HG03095 (cell line): ENCODE measurements around the gene SYTL1.

Source experiments
- ATAC-seq: cut with Tn5 transposase; IDR thresholded peaks from one replicate; pipeline ENCODE4 v1.9.1; 2021; ENCODE audit warnings: moderate library complexity; ENCODE audit not compliant: unreplicated experiment

Gene SYTL1

DNA sequence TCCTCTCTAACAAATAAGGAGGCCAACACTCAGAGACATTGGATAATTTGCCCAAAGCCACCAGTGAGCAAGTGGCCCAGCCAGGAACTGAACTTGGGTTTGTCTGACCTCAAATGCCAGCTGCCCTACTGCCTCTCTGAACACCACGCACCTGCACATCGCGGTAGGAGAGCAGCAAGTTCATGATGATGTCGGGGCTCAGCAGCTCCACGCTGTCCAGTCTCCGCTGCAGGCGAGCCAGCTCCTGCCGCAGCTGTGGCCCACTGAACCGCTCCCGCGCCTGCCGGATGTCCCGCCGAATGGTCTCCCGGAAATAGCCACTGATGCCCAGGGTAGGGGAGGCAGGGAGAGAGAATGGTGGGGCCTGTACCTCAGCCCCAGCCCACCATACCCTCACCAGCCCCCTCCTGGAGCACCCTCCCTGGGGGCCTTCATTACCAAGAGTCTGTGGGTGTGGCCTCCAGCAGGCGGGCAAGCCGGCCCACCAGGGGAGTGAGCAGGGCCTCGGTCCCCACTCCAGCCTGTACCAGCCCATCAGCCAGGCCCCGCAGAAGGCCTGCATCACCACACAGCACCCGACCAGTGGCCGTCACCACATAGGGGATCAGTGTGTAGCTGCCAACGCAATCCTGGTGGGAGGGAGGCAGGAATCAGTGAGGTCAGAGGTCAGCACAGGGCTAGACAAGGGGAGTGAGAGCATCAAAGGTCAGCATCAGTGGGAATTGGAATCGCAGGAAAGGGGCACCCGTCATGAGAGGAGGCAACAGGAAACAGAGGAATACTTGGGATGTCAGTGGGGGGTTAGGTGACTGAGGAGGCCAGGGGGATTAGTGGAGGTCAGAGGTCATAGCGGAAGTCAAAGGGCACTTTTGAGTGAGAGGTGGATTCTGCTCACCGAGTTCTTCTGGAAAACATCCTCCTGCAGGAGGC lies 22.2 kb downstream of the SYTL1 start:
- no peak for ATAC-seq

DNA sequence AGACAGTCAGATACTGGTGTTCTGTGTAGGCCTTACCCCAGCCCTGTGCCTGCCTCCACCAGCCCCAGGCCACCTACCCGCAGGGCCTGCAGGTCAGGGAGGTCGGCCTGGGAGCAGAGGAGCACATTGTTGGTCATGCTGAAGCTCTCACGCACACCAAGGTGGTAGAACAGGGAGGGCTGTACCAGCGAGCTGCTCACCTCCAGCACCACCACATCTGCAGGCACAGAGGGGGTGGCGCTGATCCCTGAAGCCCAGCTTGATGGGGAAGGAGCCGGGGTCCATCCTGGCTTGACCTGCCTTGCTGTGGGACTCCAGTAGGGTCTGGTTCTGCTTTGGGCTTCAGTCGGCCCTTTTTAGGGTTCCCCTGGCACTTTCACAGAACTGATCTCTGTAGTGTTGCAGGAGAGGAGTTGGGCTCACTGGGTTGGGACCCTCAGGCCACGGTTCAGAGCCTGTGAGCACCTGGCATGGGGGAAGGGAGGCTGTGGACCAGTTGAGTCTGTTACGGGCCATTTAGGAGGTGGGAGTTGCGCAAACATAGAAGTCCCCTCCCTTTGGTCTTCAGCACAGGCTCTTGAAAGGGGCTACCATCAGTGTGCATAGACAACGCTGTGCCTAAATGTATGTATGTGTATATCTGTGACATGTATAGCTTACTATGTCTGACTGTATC lies 23.0 kb downstream of the SYTL1 start:
- no peak for ATAC-seq

DNA sequence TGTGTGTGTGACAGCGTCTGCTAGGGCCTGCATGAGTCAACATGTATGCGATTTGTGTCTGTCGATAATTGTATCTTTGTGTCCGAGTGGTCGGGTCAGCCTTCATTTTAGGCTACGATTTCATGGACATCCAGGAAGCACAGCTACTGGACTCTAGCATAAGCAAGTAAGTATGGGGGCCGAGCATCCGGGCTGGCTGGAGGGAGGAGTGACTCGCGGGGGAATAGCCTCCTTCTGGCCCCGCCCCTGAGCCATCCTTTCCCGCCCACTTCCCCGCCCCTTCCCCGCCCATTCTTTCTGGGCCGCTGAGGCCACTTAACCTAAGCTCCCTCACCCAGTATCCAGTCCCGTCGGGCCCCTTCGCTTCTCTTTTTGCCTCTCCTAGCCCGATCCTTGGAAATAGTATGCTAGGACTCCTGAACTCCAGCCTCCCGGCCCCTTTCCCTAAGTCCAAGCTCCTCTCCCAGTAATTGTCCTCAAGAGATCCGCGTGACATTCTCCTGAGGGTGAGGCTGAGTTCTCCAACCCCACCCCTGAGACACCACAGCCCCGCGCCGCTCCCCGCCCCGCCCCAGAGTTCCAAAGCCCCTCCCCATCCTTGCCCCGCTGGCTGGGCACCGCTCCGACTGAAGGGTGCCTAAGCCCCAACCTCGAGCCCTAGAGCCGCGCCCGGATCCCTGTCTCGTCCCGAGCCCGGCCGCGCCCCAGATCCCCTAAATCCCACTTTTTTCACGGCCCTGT lies 23.7 kb downstream of the SYTL1 start:
- ATAC-seq, result no peak

DNA sequence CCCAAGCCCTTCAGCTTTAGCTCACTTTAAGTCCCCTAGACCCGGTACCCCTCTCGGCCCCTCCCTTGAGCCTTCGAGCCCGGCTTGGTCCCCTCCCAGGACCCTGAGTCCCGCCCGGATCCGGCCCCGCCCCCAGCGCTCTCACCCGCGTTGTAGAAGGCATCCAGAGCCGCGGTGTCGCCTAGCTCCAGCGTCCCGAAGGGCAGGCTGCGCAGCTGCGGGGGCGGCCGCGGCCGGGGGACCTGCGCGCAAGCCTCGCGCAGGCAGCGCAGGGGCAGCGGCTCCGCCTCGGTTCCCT lies 24.2 kb downstream of the SYTL1 start:
- no peak for ATAC-seq

DNA sequence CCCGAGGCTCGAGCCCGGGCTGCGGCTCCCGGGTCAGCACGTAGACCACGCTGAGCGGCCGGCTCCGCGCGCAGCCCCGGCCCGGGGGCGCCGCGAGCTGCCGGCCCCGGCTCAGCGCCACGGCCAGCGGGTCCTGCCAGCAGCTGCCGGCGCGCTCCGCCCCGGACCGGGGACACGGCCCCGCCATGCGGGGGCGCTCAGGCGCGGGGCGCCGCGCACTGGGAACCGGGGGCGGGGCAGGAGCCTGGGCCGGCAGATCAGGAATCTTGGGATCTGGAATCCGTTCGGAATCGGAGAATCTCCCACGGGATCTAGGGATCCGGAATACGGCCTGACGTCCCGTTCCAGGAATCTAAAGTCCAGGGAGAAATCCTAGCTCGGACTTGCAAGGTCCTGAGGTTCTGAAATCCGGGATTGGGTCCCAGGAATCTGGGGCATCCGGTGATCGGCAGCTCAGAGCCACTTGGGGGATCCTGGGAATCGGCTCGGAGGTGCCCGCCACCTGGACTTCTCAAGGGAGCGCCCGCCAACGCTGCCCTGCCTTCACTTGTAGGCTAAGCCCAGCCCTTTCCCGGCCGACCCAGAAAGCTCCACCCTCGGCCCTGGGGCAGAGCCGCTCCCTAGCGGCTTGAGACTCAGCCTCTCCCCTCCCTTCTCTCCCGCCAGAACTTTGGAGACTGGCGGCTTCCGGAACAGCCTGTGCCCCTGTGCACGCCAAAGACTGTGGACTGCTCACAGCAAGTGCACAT lies 24.8 kb downstream of the SYTL1 start, which contains the start of gene MAP3K6:
Gene MAP3K6 (minus strand): TSS at position 551 of the 749 bp plus-strand sequence. CDS start 364 bp downstream, at position 187.
- no peak for ATAC-seq

DNA sequence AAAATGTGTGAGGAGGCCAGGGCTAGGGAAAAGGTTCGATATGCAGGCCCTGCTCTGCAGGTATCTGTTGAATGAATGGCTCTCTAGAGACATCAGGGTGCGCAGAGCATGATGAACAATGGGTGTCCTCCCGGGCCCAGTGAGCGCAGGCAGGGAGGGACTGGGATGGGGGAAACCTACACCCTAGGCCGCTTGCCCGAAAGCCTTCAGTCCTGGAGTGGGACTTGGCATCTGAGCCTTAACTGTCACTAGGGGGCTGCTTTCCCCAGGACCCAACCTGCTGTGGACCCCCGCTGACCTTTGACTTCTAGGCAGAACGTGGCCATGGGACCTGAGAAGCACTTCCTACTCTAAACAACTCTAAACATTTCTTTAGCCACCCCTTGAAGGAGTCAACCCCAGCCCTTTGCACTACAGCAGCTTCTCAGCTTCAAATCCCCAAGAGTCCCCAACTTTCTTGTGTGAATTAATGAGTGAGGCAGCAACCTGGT lies 25.4 kb downstream of the SYTL1 start:
- no peak for ATAC-seq

DNA sequence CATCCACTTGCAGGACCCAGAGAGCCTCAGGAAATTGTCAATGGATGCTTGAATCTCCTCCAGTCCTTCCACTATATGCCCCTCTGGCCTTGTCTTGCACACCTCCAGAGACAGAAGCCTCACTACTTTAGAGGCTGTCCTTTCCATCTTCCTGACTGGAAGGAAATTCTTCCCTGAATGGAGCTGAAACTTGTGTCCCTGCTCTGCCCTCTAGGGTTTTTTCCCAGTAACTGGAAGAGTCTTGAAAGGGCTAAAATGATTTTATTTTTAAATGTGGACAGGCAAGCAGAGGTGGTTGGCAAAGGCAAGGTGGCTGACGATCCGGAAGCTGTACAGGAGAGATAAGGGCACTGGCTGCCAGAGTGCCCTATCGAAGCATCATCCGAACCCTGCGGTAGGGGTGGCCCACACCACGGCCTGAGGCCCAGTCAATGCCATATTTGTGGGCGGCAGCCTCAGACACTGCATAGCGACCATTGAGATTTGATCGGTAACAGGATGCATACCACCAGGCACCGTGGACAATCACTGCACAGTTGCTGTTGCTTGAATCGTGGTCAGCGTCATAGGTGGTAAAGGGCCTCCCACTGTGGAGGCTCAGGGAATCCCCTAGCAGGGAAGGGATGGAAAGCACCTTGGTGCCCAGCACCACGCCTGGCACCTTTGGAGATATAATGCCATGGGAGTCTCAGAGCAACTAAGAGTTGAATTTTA lies 27.2 kb downstream of the SYTL1 start:
- ATAC-seq, result no peak

DNA sequence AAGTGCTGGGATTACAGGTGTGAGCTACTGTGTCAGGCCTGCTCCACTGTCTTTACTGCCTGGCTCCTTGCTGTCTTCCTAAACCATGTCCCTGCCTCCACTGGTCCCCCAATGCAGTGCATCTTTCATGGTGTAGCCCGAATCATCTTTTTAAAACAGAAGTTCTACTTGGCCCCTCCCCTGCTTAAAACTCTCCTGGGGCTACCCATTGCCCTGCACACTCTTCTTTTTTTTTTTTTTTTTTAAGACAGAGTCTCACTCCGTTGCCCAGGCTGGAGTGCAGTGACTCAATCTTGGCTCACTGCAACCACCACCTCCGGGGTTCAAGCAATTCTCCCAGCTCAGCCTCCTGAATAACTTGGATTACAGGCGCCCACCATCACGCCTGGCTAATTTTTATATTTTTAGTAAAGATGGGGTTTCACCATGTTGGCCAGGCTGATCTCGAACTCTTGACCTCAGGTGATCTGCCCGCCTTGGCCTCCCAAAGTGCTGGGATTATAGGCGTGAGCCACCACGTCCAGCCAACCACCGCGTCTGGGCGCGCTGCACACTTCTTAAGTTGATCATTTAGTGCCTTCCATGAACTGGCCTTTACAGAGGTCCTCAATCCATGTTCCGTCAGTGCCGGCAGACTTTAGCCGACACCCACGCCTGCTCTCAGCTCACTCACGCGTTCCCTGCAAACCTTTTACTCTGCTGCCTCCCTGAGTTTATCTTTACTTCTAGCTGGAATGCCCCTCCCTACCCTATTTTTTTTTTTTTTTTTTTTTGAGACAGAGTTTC lies 30.4 kb downstream of the SYTL1 start:
- no peak for ATAC-seq

DNA sequence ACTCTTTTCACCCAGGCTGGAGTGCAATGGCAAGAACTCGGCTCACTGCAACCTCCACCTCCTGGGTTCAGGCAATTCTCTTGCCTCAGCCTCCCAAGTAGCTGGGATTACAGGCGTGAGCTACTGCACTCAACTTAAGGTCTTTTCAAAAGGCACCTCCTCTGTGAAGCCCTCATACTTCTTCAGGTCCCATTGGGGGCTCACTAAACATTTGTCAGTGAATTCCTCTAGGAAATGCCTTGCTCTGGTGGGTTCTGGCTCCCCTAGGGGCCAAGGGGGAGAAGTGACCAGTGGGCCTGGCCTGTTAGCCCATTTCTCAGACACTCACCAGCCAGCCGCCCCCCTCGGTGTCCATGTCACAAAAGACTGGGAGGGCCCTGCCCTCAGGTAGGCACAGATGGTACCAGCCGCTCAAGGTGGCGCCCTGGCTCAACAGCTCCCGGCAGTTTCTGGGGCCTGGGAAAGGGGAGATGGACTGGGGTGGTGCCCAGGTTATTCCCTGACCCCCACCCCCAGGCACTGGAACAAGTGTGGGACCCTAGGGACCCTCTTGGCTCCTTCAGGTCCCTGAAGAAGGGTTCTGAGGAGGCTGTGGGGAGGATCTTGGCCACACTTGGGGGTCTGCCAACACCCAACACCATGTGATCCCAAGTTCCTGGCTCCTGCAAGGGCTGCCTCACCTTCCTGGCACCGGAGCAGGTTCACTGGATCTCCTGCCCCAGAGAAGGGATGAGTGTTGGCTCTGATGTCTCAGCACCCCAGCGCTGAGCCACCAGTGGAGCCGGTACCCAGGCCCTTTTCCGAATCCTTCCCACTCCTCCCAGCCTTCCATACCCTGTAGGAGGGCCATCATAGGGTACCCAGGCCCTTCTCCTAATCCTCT lies 31.2 kb downstream of the SYTL1 start:
- ATAC-seq, result no peak

DNA sequence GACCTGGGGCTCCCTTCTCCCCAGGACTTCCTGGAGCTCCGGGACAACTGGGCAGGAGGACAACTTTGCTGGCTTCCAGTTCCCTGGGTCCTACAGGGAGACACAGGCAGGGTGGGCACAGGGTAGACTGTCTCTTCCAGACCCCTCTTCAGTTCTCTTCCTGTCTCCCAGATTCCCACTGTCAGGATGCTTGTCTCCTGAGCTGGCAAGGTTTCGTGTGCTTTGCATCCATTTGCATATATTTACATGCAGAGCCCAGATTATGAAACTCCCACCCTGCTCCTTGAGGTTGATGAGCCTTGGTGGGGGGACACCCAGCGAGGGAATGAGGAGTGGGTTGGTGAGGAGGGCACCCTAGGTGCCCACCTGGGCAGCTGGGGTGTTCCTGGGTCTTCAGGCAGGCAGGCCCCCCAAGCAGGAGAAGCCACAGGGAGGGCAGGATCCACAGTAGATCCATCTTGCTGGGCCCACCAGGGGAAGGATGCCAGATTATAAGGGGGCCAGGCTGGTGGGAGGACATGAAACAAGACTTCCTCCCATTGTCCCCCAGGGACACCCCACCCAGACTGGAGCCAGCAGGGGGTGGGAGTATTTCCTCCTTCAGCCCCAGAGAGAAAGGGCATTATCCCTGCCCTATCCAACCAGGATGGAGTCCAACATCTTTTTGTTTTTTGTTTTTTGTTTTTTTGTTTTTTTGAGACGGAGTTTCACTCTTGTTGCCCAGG lies 32.7 kb downstream of the SYTL1 start, which contains the start of gene FCN3:
Gene FCN3 (minus strand): TSS at position 463 of the 725 bp plus-strand sequence. CDS start 6 bp downstream, at position 457.
- no peak for ATAC-seq

DNA sequence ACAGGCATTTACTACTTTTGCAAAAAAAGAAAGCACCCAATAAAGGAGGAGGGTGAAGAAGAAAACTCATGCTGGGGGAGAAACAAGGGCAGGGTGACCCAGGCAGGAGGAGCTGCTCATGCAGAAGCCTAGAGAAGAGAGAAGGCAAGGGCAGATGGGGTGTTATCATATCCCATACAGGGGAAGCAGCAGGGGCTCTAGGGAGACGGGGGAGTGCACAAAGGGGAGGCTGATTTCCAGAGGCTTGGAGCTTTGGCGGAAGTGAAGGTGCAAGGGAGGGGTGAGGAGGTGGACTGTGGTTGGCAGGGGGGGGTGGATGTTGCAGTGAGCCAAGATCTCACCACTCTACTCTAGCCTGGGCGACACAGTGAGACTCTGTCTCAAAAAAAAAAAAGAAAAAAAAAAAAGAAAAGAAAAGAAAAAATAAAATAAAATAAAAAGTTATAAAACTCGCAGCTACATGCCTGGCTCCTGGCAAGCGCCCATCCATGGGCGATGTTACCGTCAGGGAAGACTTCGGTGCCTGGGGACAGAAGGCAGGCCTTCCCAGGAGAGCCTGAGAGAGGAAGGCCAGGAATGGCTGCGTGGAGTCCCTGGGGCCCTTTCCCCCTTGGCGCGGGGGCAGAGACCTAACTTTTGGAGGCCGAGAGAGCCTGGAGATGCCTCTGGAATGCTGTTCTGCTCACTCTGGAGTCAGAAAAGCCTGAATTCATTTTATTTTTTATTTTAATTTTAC lies 36.1 kb downstream of the SYTL1 start:
- no peak for ATAC-seq

DNA sequence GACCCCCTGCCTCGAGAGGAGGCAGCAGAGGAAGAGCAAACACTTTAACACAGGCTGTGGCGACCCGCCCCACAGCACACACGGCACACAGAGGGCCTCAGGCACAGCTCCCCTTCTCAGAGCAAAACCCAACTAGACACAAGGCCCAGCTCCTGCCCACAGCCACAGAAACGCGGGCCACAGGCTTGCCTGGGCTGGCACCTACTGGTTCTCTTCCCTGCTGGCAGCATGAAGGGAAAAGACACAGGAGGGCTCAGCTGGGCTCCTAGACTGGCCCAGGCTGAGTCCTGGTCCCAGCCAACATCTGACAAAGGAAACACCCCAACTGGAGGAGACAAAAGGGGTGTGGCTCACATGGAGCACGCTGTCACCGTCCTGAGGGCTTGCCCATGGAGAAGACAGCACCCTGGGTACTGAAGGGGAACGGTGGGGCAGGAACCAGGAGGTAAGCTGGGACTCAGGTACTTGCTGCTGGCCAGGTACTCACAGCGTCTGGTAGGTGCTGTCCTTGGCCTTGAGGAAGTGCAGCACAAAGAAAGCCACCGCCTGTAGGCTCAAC lies 37.8 kb downstream of the SYTL1 start:
- ATAC-seq, result no peak

DNA sequence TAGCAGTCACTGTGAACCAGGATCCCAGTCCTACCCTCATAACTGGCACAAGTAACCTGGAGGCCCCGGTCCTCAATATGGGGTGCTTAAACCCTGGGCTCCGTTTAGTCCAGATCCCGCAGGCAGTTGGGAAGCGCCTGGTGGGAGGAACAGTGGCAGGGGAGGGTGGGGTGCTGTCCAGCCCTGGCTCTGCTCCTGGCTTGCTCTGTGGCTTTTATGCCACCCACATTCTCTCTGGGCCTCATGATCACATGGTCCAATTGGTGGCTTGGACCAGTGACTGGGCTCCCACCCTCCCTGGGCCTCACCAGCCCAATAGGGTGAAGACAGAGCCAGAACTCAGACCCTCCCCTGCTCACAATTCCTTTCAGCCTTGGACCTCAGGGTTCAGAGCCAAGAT lies 38.4 kb downstream of the SYTL1 start:
- no peak for ATAC-seq

DNA sequence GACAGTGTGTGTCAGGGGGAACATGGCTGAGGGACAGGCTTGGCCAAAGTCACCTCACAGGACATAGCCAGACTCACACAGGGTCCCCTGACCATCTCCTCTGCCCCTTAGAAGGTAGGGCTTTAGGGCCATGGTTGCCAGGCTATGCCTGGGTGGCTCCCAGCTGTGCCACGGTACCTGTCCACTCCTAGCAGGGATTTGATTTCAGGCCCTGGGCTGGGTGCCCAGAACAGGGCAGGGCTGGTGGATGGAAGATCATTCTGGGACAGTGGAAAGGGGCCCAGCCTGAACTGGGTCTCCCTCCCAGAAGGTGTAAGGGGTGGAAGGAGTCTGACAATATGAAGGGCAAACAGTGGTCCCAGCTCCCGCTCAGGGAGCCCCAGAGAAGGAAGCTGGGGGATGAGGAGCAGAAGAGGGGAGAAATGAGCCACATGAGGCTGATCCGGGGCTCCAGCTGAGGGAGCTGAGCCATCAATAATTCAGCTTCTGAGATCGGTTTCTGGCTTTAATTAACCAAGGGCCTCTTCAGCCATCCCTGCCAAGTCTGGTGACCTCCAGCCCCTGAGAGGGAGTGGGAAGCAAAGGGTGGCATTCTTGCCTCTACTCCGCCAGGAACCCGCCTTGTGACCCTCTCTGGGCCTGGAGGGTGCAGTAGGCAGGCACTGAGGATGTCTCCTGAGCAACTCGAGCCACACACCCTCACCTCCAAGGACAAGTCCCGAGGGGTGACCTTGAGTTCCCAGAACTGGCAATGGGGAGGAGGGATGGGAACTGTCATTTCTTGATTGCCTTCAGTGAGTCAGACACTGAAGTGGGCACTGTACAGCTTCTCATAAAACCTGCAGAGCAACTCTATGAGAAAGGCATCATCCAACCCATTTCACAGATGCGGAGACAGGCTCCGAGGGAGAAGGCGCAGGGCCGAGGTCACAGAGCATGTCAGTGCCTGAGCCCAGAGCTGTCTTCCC lies 39.2 kb downstream of the SYTL1 start:
- no peak for ATAC-seq

DNA sequence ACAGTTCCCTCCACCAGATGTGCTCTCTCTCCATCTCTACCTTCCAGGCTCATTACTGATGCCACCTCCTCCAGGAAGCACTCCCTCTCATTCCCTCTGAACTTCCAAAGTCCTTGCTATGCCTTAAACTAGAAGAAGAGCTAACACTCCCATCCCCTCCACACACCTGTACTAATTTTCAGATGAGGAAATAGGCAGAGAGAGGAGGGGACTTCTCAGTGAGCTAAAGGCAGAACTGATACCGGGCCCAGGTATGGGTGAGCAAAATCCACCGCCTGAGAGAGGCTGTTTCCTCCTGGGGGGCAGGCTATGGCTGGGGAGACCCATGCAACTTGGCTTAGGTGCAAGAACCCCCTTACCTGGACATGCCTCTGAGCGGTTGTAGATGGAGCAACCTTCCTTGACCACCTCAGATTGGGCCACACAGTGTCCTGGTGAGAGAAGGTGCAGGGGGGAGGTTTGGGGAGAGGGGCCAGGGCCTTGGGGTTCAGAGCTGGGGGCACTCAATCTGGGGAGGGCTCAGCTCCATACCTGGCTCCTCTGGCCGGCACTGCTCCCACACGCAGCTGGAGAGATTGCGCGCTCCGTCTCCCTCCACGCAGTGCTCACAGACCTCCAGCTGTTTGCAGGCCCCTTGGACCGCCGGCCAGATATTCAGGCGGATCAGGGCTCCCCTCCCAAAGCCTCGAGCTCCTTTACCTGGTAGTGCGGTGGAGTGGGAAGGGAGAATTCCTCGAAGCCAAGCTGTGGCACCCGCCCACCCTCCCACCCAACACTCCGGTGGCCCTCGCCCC lies 40.3 kb downstream of the SYTL1 start:
- no peak for ATAC-seq
